HL-60/S4 (cell line): Measurements from ENCODE around the gene RNF19B.
"Not testable (repeated sequence)": the region's sequence is repeated elsewhere in the genome, so short reads cannot be mapped to it uniquely, and the experiment has no call there.

Experiments
- in situ Hi-C: fragments of 300-500 bp; cut with MboI; formaldehyde crosslinking; loops from 2 replicates; pipeline ENCODE4 v1.14.3; 2022; ENCODE audit warnings: low sequenced_read_pairs

The RNF19B gene

GRCh38 chr1:32993324-32993636 is 28.7 kb upstream of the RNF19B start:
- in situ Hi-C loops = not testable (repeated sequence)

DNA sequence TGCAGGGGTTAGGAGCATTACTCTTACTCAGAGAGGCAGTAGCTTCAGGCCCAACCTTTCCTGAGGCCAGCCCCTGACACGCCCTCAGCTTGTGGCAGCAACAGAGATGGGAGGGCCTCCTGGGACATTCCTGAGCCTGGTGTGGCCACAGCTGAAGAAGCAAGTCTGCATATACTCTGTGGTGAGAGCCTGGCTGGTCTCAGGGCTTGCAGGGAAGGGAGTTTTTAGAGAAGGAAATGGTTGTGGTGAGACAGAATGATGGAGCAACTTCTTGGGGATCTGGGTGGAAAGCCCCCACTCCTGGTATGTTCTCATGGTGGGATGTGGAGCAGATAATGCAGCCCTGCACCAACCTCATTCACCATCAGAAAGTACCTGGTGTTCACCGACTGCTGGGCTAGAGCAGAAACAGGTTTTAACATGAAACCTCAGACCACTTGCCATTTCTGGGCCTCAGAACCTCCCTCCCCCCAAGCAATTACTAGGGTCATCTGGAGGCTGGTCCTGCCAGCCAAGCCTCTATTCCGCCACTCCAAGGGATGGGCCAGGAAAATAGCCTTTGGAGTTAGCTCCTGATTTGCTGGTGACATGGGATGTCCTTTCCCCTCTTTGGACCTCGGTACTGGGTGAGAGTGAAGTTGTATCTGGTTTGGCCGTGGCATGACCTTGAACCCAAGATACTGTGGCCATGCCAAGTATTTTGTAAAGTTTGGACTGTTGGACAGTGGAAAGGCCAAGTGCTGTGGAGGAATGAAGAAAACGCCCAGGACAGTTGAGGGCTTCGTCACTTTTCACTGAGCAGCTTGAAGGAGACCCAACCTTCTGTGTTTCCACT is 28.1 kb upstream of the RNF19B start:
- in situ Hi-C loops = no loop called here

DNA sequence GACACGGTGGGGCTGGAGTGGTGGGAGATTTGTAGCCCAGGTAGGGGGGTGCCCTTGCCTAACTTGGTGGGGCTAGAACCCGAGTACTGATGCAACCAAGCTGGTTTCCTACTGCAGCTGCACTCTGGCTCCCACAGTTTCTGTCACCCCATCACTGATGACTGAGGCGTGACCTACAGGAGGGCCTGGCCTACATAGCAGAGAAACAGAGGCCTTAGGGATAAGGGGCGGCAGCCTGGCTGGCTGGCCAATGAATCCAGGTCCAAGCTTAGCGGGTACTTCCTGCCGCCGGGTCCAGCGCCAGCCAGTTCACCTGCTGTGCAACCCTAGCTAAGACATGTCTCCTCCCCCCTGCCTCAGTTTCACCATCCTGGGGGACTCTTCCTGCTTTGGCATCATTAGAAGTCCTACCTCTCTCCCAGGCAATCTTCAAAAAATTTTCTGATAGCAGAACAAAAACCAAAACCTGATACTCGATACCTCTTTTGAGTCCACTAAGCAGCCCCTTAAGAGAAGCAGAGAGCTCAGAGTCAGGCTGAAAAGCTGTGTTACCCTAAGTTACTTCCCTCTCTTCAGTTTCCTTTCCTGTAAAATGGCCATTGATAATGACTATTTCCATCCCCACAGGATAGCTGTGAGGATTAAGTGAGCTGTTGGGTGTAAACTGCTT is 27.3 kb upstream of the RNF19B start:
- in situ Hi-C loops = no loop called here

DNA sequence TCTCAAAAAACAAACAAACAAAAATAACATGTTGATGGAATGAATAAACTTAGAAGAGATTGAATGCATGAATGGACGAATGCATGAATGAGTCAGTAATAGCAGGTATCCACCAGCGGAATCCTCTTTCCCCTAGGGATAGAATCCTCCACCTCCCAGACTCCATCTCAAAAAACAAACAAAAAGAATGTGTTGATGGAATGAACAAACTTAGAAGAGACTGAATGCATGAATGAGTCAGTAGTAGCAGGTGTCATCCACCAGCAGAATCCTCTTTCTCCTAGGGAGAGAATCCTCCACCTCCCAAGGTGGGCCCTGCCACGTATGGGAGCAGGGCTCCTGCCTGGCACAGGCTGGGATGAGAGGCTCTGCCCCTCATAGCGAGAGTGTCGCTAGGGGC is 26.8 kb upstream of the RNF19B start:
- in situ Hi-C loops = no loop called here

GRCh38 chr1:32990887-32991286 is 26.3 kb upstream of the RNF19B start:
- in situ Hi-C loops = no loop called here

- in situ Hi-C loops = no loop called here
These were observed 24.8 kb upstream of the RNF19B start for GRCh38 chr1:32989160-32990050.

GRCh38 chr1:32988665-32989064 is 24.1 kb upstream of the RNF19B start:
- in situ Hi-C loops = no loop called here

GRCh38 chr1:32985226-32985625 is 20.6 kb upstream of the RNF19B start:
- in situ Hi-C loops = no loop called here

DNA sequence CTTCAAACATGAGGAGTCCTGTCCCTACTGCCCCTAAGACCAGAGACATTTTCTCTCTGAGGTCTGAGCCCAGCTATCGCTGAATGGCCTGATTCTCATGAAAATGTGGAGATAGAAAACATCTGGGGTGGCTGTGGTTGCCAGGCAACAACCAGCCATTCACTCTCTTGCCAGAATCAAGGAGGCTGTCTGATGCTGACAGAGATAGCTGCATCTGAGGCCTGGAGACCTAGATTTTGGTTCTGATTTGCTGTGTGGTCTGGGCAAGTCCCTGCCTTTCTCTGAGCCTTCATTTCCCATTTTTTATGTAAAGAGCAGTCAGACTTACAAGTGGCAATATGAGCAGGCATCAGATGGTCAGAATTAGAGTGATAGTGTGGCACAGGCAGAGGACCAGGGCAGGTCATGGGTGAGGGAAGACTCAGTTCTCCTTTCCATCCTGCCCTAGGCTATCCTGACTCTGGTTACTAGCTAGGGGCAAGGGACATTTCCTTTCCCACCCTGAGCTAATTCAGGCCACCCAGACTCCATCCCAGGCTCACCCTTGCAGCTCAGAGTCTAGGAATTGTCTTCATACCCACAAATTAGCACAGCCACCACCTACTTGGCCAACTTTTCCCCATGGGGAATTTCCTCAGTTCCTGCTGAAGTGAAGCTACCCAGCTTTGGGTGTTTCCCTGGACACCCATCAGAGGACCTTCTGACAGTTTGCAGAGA is 20.0 kb upstream of the RNF19B start:
- in situ Hi-C loops = no loop called here

- in situ Hi-C loops = no loop called here
These were observed 19.5 kb upstream of the RNF19B start for GRCh38 chr1:32984090-32984454.

GRCh38 chr1:32983020-32983419 is 18.4 kb upstream of the RNF19B start:
- in situ Hi-C loops = no loop called here

GRCh38 chr1:32981003-32981901 is 16.6 kb upstream of the RNF19B start:
- in situ Hi-C loops = no loop called here

DNA sequence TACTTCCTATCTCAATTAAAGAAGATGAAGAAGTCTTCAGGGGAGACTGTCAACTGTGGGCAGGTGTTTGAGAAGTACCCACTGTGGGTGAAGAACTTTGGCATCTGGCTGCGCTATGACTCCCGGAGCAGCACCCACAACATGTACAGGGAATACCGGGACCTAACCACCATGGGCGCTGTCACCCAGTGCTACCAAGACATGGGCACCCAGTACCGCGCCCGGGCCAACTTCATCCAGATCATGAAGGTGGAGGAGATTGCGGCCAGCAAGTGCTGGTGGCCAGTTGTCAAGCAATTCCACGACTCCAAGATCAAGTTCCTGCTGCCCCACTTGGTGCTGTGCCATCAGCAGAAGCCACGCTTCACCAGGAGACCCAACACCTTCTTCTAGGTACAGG is 15.5 kb upstream of the RNF19B start:
- in situ Hi-C loops = no loop called here

DNA sequence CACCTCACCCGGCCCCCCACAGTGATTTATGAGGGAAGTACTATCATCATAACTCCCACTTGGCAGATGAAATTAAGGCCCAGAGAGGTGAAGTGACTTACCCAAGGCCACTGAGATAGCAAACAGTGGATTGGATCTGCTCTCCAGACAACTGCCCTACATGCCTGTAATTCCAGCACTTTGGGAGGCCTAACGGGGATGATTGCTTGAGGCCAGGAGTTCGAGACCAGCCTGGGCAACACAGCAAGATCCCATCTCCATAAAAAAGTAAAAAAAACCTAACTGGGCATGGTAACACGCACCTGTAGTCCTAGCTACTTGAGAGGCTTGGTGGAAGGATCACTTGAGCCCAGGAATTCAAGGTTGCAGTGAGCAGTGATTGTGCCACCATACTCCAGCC is 14.2 kb upstream of the RNF19B start:
- in situ Hi-C loops = no loop called here

DNA sequence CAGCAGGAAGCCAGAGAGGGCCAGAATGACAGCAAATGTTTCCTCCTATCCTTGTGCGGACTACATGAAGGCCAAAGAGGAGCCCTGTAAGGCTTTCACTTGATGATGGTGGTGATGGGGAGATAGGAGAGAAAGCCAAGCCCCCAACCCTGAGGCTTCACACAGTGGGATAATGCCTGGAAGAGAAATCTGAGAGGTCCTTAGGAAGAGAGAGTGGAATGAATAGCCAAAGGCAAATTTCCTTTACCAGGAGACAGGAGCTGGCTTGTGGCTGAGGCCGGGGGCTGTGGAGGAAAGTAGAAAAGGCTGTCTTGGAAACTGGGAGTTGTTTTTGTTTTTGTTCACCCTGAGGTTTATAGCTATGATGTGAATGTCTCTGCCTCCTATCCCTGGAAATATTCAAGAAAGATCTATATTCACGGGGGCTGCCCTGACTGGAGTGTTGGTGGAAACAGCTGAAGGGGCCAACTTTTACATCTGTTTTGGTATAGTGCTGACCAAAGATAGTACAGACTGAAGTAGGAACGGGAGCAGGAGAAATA is 13.0 kb upstream of the RNF19B start:
- in situ Hi-C loops = no loop called here

- in situ Hi-C loops = not testable (repeated sequence)
These were observed 10.4 kb upstream of the RNF19B start for GRCh38 chr1:32975055-32975454.

- in situ Hi-C loops = not testable (repeated sequence)
These were observed 8.8 kb upstream of the RNF19B start for GRCh38 chr1:32973458-32973857.

DNA sequence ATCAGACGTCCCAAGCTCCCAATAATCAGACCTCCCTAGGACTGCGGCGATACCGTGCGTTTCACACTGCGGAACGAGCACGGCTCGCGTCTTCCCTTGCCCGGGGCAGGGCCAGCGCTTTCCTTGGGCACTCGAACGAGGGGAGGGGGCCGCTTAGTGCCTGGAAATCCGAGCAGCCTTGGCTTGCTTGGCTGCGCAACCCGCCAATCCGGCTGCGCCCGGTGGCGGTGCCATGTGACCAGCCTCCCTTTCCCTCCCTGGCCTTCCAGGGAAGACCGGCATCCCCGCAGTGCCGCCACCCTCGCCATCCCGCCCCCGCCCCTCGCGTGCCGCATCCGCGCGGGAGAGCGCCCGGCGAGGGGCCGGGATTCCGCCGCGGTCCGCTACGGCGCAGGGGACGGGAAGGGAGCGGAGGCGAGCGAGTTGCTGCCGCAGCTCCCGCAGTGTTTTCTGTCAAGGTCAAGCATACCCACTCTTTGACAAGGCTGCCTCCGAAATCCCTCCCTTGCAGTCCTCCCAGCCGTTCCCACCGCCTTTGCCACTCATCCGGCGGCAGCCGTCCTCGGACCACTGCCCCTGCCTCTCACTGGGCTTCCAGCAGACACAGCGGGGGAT is 8.3 kb upstream of the RNF19B start:
- in situ Hi-C loops = no loop called here

DNA sequence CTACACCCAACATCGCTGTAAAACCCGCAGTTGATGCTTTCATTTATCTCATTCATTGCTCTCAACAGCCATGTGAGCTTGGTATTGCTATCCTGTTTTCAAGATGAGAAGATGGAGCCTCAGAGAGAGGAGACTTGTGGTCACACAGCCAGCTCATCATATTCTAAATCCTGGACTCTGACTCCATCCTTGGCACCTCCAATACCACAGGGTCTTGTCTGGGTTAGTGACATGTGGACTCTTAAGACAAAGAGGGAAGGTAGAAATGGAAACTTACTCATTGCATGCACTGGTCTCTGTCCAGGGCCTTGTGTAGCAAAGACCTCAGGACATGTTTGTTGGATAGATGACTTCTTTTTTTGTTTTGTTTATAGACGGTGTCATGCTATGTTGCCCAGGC is 7.0 kb upstream of the RNF19B start:
- in situ Hi-C loops = no loop called here
